HepG2 (cell line): ENCODE results near the gene DUS1L. TPM values are rescaled to one million over a fixed set of nuclear protein-coding genes. Genes with fewer than 3 reads are reported as not detected.
A peak's percentile ranks its signal among the peaks of the same experiment; 100 is the strongest.

Experiments used
- AHR ChIP-seq: IDR thresholded peaks from 2 replicates; pipeline ENCODE4 v1.6.1; 2018; ENCODE audit warnings: missing genetic modification reagents, missing compliant biosample characterization
- ATF7 ChIP-seq, 2 experiments: fragments of 450-650 bp in 1 of 2; sonication (generic) in 1 of 2; formaldehyde crosslinking in 1 of 2; IDR thresholded peaks; 2 replicates each; pipeline versions ENCODE4 v1.4.0 to v1.6.1; 2016 to 2020; ENCODE audit warnings: antibody characterized with exemption in 1 of 2, mild to moderate bottlenecking in 1 of 2, missing genetic modification reagents in 1 of 2
- CHD4 ChIP-seq: fragments of 200-600 bp; sonication (generic); IDR thresholded peaks from 2 replicates; pipeline ENCODE4 v1.7.0; 2017; ENCODE audit warnings: mild to moderate bottlenecking, low read length, borderline replicate concordance
- ESRRA ChIP-seq: sonication (generic); formaldehyde crosslinking; IDR thresholded peaks from 2 replicates; pipeline ENCODE4 v1.5.1; 2020; ENCODE audit warnings: mild to moderate bottlenecking, low read depth, missing genetic modification reagents
- MZF1 ChIP-seq: sonication (generic); formaldehyde crosslinking; IDR thresholded peaks from 2 replicates; pipeline ENCODE4 v1.8.1; 2023; ENCODE audit warnings: mild to moderate bottlenecking, missing genetic modification reagents, borderline replicate concordance
- NFE2 ChIP-seq: sonication (generic); formaldehyde crosslinking; IDR thresholded peaks from 2 replicates; pipeline ENCODE4 v1.4.0; 2020; ENCODE audit warnings: missing genetic modification reagents
- NR1H2 ChIP-seq: sonication (generic); formaldehyde crosslinking; IDR thresholded peaks from 2 replicates; pipeline ENCODE4 v1.8.1; 2022; ENCODE audit warnings: low read depth, missing genetic modification reagents, borderline replicate concordance
- ONECUT2 ChIP-seq: sonication (generic); formaldehyde crosslinking; IDR thresholded peaks from 2 replicates; pipeline ENCODE4 v1.4.0; 2020; ENCODE audit warnings: missing genetic modification reagents
- ZBTB7A ChIP-seq: sonication (generic); formaldehyde crosslinking; IDR thresholded peaks from 2 replicates; pipeline ENCODE4 v1.8.0; 2022; ENCODE audit warnings: mild to moderate bottlenecking, missing genetic modification reagents
- ZFP1 ChIP-seq: IDR thresholded peaks from 2 replicates; pipeline ENCODE4 v1.6.1; 2016
- ZFP90 ChIP-seq: sonication (generic); formaldehyde crosslinking; IDR thresholded peaks from 2 replicates; pipeline ENCODE4 v1.8.0; 2022; ENCODE audit warnings: missing genetic modification reagents, mild to moderate bottlenecking, inconsistent platforms, borderline replicate concordance
- ZMYM2 ChIP-seq: sonication (generic); formaldehyde crosslinking; IDR thresholded peaks from 2 replicates; pipeline ENCODE4 v1.8.0; 2022; ENCODE audit warnings: mild to moderate bottlenecking, missing genetic modification reagents
- ZNF317 ChIP-seq: sonication (generic); formaldehyde crosslinking; IDR thresholded peaks from 2 replicates; pipeline ENCODE4 v1.5.0; 2020; ENCODE audit warnings: mild to moderate bottlenecking, missing genetic modification reagents
- ZSCAN31 ChIP-seq: sonication (generic); formaldehyde crosslinking; IDR thresholded peaks from 2 replicates; pipeline ENCODE4 v1.5.0; 2020; ENCODE audit warnings: low read depth, mild to moderate bottlenecking, missing genetic modification reagents
- polyA plus RNA-seq, 8 experiments: library from polyadenylated mRNA; depleted of rRNA in 3 of 8; stranded (reverse) in 7 of 8; unstranded in 1 of 8; fragments of >200 nt; fragmentation: Illumina TruSeq in 4 of 8; extraction: Trizol in 4 of 8; gene quantifications; 2 replicates each; pipeline versions ENCODE4 v1.2.1 to v1.2.3, GENCODE V29; 2011 to 2016; ENCODE audit warnings: low read depth in 4 of 8, missing spikeins in 1 of 8, mixed read lengths in 1 of 8; ENCODE audit not compliant: insufficient read depth in 1 of 8
- total RNA-seq, 5 experiments: library from RNA; depleted of rRNA; stranded (reverse); fragments of >200 nt; fragmentation: Illumina TruSeq; extraction: Trizol; gene quantifications; 2 replicates each; pipeline ENCODE4 v1.2.3, GENCODE V29; 2016; ENCODE audit warnings: low read depth in 1 of 5
- TF ChIP-seq, protein P1 (sequence below): IDR thresholded peaks from 2 replicates; pipeline ENCODE4 v1.6.1; 2016; ENCODE audit warnings: low read depth, control low read depth
- TF ChIP-seq, protein P2 (sequence below): sonication (generic); formaldehyde crosslinking; IDR thresholded peaks from 2 replicates; pipeline ENCODE4 v1.8.1; 2023; ENCODE audit warnings: missing genetic modification reagents, inconsistent platforms, borderline replicate concordance
- TF ChIP-seq, protein P3 (sequence below): sonication (generic); formaldehyde crosslinking; IDR thresholded peaks from 2 replicates; pipeline ENCODE4 v1.9.0; 2022; ENCODE audit warnings: low read depth, missing genetic modification reagents
- TF ChIP-seq, protein P4 (sequence below): sonication (generic); formaldehyde crosslinking; IDR thresholded peaks from 2 replicates; pipeline ENCODE4 v1.5.1; 2020; ENCODE audit warnings: missing genetic modification reagents, mild to moderate bottlenecking, borderline replicate concordance
- TF ChIP-seq, protein P5 (sequence below): sonication (generic); formaldehyde crosslinking; IDR thresholded peaks from 2 replicates; pipeline ENCODE4 v1.4.0; 2020; ENCODE audit warnings: missing genetic modification reagents

Gene DUS1L
- total and polyA plus RNA-seq, 2 of the 13 experiments (the other 11 are each of a cell fraction or from before 2014, with no cell fraction given) = 81.0 to 109 TPM

DNA sequence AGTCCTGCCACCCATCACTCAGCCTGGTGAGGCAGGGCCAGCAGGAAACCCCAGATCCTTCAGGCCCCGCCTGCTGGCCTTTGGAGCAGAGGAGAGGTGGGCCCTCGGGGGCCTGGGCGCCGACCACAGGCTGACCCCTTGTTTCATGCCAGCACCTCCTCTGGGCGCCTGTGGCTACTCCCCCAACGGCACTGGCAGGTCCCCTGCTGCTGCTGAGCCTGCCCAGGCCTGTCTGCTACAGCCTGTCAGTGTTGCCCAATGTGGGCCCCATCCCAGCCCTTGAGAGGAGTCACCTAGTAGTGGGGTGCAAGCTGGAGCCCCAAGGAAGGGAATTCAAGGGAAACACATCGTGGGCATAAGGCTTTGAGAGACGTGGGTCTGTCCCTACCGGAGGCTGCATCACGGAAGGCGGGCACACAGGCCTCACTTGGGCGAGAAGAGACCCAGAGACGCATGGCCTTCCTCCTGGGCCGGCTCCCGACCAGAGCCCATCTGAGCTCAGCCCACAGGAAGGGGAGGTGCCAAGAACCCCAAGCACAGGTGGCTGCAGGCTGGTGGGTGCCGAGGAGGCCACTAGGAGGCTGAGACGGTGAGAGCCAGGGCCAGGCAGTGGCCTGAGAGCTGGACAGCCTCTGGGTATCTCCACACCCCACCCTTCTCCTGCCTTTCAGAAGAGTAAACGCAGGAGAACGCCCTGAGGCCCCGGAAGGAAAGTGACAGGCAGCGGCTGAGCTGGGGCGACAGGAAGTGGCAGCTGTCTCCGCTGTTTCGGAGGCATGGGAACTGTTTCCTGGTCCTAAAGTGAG, 40.5 kb upstream of the DUS1L start (continued):
- TF ChIP-seq, protein P1, sequence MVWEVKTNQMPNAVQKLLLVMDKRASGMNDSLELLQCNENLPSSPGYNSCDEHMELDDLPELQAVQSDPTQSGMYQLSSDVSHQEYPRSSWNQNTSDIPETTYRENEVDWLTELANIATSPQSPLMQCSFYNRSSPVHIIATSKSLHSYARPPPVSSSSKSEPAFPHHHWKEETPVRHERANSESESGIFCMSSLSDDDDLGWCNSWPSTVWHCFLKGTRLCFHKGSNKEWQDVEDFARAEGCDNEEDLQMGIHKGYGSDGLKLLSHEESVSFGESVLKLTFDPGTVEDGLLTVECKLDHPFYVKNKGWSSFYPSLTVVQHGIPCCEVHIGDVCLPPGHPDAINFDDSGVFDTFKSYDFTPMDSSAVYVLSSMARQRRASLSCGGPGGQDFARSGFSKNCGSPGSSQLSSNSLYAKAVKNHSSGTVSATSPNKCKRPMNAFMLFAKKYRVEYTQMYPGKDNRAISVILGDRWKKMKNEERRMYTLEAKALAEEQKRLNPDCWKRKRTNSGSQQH (CRISPR knock-in tag) = peak; percentile 90
- TF ChIP-seq ESRRA (CRISPR knock-in tag) (peak; percentile 63), AHR (CRISPR knock-in tag) (peak; percentile 64), ZNF317 (CRISPR knock-in tag) (peak; percentile 81; the same call in 1 of the 2 replicates), NFE2 (CRISPR knock-in tag) (no peak), ZFP90 (CRISPR knock-in tag) (peak; percentile 65), ONECUT2 (CRISPR knock-in tag) (no peak; the same call in 1 of the 2 replicates), CHD4 (no peak), ZMYM2 (peak; percentile 65; the same call in 1 of the 2 replicates), ATF7 (IDR thresholded peaks at IDR 0.05) (no peak), ATF7 (CRISPR knock-in tag; IDR thresholded peaks at IDR 0.05) (no peak), ZBTB7A (CRISPR knock-in tag) (peak; percentile 73; the same call in 1 of the 2 replicates), ZFP1 (CRISPR knock-in tag) (peak; percentile 63; the same call in 1 of the 2 replicates), MZF1 (CRISPR knock-in tag) (no peak), NR1H2 (CRISPR knock-in tag) (no peak), ZSCAN31 (CRISPR knock-in tag) (peak; percentile 86)
- TF ChIP-seq, protein P2, sequence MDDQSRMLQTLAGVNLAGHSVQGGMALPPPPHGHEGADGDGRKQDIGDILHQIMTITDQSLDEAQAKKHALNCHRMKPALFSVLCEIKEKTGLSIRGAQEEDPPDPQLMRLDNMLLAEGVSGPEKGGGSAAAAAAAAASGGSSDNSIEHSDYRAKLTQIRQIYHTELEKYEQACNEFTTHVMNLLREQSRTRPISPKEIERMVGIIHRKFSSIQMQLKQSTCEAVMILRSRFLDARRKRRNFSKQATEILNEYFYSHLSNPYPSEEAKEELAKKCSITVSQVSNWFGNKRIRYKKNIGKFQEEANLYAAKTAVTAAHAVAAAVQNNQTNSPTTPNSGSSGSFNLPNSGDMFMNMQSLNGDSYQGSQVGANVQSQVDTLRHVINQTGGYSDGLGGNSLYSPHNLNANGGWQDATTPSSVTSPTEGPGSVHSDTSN (CRISPR knock-in tag) = no peak
- TF ChIP-seq, protein P3, sequence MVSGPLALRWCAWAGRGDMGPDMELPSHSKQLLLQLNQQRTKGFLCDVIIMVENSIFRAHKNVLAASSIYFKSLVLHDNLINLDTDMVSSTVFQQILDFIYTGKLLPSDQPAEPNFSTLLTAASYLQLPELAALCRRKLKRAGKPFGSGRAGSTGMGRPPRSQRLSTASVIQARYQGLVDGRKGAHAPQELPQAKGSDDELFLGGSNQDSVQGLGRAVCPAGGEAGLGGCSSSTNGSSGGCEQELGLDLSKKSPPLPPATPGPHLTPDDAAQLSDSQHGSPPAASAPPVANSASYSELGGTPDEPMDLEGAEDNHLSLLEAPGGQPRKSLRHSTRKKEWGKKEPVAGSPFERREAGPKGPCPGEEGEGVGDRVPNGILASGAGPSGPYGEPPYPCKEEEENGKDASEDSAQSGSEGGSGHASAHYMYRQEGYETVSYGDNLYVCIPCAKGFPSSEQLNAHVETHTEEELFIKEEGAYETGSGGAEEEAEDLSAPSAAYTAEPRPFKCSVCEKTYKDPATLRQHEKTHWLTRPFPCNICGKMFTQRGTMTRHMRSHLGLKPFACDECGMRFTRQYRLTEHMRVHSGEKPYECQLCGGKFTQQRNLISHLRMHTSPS (CRISPR knock-in tag) = peak; percentile 91
- TF ChIP-seq, protein P4, sequence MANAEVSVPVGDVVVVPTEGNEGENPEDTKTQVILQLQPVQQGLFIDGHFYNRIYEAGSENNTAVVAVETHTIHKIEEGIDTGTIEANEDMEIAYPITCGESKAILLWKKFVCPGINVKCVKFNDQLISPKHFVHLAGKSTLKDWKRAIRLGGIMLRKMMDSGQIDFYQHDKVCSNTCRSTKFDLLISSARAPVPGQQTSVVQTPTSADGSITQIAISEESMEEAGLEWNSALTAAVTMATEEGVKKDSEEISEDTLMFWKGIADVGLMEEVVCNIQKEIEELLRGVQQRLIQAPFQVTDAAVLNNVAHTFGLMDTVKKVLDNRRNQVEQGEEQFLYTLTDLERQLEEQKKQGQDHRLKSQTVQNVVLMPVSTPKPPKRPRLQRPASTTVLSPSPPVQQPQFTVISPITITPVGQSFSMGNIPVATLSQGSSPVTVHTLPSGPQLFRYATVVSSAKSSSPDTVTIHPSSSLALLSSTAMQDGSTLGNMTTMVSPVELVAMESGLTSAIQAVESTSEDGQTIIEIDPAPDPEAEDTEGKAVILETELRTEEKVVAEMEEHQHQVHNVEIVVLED (CRISPR knock-in tag) = peak; percentile 82
- TF ChIP-seq, protein P5, sequence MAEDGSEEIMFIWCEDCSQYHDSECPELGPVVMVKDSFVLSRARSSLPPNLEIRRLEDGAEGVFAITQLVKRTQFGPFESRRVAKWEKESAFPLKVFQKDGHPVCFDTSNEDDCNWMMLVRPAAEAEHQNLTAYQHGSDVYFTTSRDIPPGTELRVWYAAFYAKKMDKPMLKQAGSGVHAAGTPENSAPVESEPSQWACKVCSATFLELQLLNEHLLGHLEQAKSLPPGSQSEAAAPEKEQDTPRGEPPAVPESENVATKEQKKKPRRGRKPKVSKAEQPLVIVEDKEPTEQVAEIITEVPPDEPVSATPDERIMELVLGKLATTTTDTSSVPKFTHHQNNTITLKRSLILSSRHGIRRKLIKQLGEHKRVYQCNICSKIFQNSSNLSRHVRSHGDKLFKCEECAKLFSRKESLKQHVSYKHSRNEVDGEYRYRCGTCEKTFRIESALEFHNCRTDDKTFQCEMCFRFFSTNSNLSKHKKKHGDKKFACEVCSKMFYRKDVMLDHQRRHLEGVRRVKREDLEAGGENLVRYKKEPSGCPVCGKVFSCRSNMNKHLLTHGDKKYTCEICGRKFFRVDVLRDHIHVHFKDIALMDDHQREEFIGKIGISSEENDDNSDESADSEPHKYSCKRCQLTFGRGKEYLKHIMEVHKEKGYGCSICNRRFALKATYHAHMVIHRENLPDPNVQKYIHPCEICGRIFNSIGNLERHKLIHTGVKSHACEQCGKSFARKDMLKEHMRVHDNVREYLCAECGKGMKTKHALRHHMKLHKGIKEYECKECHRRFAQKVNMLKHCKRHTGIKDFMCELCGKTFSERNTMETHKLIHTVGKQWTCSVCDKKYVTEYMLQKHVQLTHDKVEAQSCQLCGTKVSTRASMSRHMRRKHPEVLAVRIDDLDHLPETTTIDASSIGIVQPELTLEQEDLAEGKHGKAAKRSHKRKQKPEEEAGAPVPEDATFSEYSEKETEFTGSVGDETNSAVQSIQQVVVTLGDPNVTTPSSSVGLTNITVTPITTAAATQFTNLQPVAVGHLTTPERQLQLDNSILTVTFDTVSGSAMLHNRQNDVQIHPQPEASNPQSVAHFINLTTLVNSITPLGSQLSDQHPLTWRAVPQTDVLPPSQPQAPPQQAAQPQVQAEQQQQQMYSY (CRISPR knock-in tag) = 0 out of 2 replicates have a peak, but pooled peaks have one; percentile 46
